K562 (cell line): Measurements from ENCODE around the gene FYTTD1. TPM values are rescaled to one million over a fixed set of nuclear protein-coding genes. Genes with fewer than 3 reads are reported as not detected.

Experiments
- ATAC-seq: fragments of 200-7000 bp; cut with Tn5 transposase; 3 replicates; pipeline ENCODE4 v1.9.1; 2020; ENCODE audit warnings: moderate library complexity
- BruUV-seq: library from RNA; stranded (reverse); fragments of 400-500 nt; replicated peaks from 2 replicates; lab custom pipeline; 2021; lab: Mats Ljungman, UMichigan
- CTCF ChIA-PET: fragments of 300-600 bp; formaldehyde crosslinking; extraction: SDS; loops from one replicate; lab custom pipeline; 2021; ENCODE audit warnings: low intra/inter-chr PET ratio; lab: Yijun Ruan, JAX
- POLR2A ChIA-PET: fragments of 300-600, 350-650 bp; sonication (Branson Sonifier 250); formaldehyde crosslinking; extraction: SDS; loops from one replicate; lab custom pipeline; 2021; ENCODE audit warnings: antibody characterized with exemption, inconsistent platforms; lab: Yijun Ruan, JAX
- DNase-seq, 4 experiments: peaks; one replicate each; pipeline versions ENCODE4 v3.0.0 to v3.0.0-alpha.2; 2011 to 2018; ENCODE audit warnings: low spot score in 3 of 4, mixed read lengths in 3 of 4; ENCODE audit errors: extremely low read depth in 1 of 4
- FAIRE-seq: peaks from 2 replicates; lab custom pipeline; 2011; peaks lifted over from hg19 to GRCh38; lab: Jason Lieb, UNC
- H2AFZ ChIP-seq: 2 replicates; pipeline ENCODE4 v1.6.0; 2011; ENCODE audit warnings: low read depth, low read length, control low read depth, inconsistent platforms
- H3K27ac ChIP-seq: fragments of 200-600 bp; 3 replicates; pipeline ENCODE4 v1.8.0; 2011; ENCODE audit warnings: low read depth, mild to moderate bottlenecking, control low read depth, inconsistent platforms, low read length, moderate library complexity, mixed read lengths; ENCODE audit errors: extremely low read depth
- H3K27me3 ChIP-seq, 2 experiments: fragments of 300-600 bp in 1 of 2; 2 replicates in 1 of 2; 3 replicates in 1 of 2; pipeline versions ENCODE4 v1.6.0 to v1.8.0; 2011; ENCODE audit warnings: inconsistent platforms in 2 of 2, low read length in 2 of 2, mild to moderate bottlenecking in 1 of 2, mixed read lengths in 1 of 2, moderate library complexity in 1 of 2; ENCODE audit not compliant: control insufficient read depth in 2 of 2, insufficient read depth in 2 of 2
- H3K36me3 ChIP-seq: fragments of 300-600 bp; 3 replicates; pipeline ENCODE4 v1.8.0; 2011; ENCODE audit warnings: mild to moderate bottlenecking, low read length, inconsistent platforms; ENCODE audit not compliant: control insufficient read depth, insufficient read depth
- H3K4me1 ChIP-seq, 2 experiments: fragments of 200-600 bp in 1 of 2; replicated peaks in 1 of 2; 2 replicates in 1 of 2; 3 replicates in 1 of 2; pipeline versions ENCODE4 v1.5.1 to v1.8.0; 2011; ENCODE audit warnings: inconsistent platforms in 2 of 2, low read length in 2 of 2, mild to moderate bottlenecking in 1 of 2, mixed read lengths in 1 of 2, moderate library complexity in 1 of 2; ENCODE audit not compliant: control insufficient read depth in 2 of 2, insufficient read depth in 2 of 2
- H3K4me2 ChIP-seq: 2 replicates; pipeline ENCODE4 v1.6.1; 2011; ENCODE audit warnings: low read length, control low read depth, inconsistent platforms, mixed read lengths; ENCODE audit not compliant: insufficient read depth
- H3K4me3 ChIP-seq: fragments of 200-600 bp; sonication (generic), shearing (Covaris generic); 2 replicates; pipeline ENCODE4 v1.5.1; 2016; ENCODE audit warnings: control low read depth, inconsistent platforms
- H3K79me2 ChIP-seq: fragments of 200-600 bp; 3 replicates; pipeline ENCODE4 v1.8.0; 2011; ENCODE audit warnings: low read length, inconsistent platforms; ENCODE audit not compliant: control insufficient read depth, insufficient read depth
- H3K9ac ChIP-seq, 2 experiments: 2 replicates each; pipeline versions ENCODE4 v1.6.0 to v1.6.1; 2011; ENCODE audit warnings: low read depth in 2 of 2, low read length in 2 of 2, control low read depth in 1 of 2, inconsistent platforms in 1 of 2, mild to moderate bottlenecking in 1 of 2, mixed read lengths in 1 of 2; ENCODE audit not compliant: insufficient read depth in 1 of 2
- H3K9me1 ChIP-seq: one replicate; pipeline ENCODE4 v1.6.0; 2011; ENCODE audit warnings: inconsistent platforms, mild to moderate bottlenecking, low read length, moderate library complexity; ENCODE audit not compliant: control insufficient read depth, insufficient read depth
- H3K9me3 ChIP-seq: replicated peaks from 2 replicates; pipeline ENCODE4 v1.5.1; 2011; ENCODE audit warnings: low read depth, low read length, inconsistent platforms; ENCODE audit not compliant: control insufficient read depth, insufficient read depth
- H4K20me1 ChIP-seq: replicated peaks from 2 replicates; pipeline ENCODE4 v1.6.1; 2011; ENCODE audit warnings: low read length, inconsistent platforms, mixed read lengths; ENCODE audit not compliant: control insufficient read depth, insufficient read depth
- CBX2 ChIP-seq: fragments of 200-600 bp; sonication (generic); IDR thresholded peaks from one replicate; pipeline ENCODE4 v1.6.1; 2012; ENCODE audit warnings: mild to moderate bottlenecking, low read length, inconsistent platforms; ENCODE audit not compliant: insufficient read depth, poor library complexity, severe bottlenecking
- EGR1 ChIP-seq: fragments of 450-650 bp; conservative IDR thresholded peaks from 2 replicates; pipeline ENCODE4 v1.6.1; 2017; ENCODE audit warnings: mild to moderate bottlenecking
- MEIS2 ChIP-seq: fragments of 450-650 bp; IDR thresholded peaks from 2 replicates; pipeline ENCODE4 v1.6.1; 2014; ENCODE audit warnings: mild to moderate bottlenecking; ENCODE audit not compliant: partially characterized antibody
- RFX5 ChIP-seq: IDR thresholded peaks from 2 replicates; pipeline ENCODE4 v1.6.1; 2011; ENCODE audit warnings: low read depth, mild to moderate bottlenecking, improper control_type of control experiment, low read length
- ZNF143 ChIP-seq: sonication (generic); formaldehyde crosslinking; IDR thresholded peaks from 2 replicates; pipeline ENCODE4 v1.9.0; 2022; ENCODE audit warnings: mild to moderate bottlenecking, missing genetic modification reagents
- ZNF785 ChIP-seq: fragments of 250-450 bp; sonication (Bioruptor Pico); IDR thresholded peaks from 2 replicates; pipeline ENCODE4 v1.4.0; 2020; ENCODE audit warnings: mild to moderate bottlenecking
- WGBS: fragments of 100-300 bp; shearing (Covaris generic); methylation state at CpG from one replicate; pipeline ENCODE4 v1.1.6; 2016; ENCODE audit warnings: low coverage, mixed read lengths; ENCODE audit not compliant: insufficient coverage; ENCODE audit errors: missing lambda C conversion rate; 5-methylcytosine and 5-hydroxymethylcytosine counted together
- in situ Hi-C: fragments of 300-500 bp; cut with MboI; formaldehyde crosslinking; loops from 4 replicates; pipeline ENCODE4 v1.15.0; 2018; ENCODE audit warnings: inconsistent platforms, mixed read lengths
- intact Hi-C: fragments of 100-400 bp; cut with micrococcal nuclease; formaldehyde crosslinking; loops from 2 replicates; pipeline ENCODE4 v1.14.2; 2022
- polyA plus RNA-seq, 8 experiments: library from polyadenylated mRNA; depleted of rRNA in 4 of 8; stranded (reverse) in 5 of 8; unstranded in 3 of 8; fragments of >200 nt; fragmentation: Nextera tagmentation in 2 of 8; fragmentation: Illumina TruSeq in 1 of 8; extraction: Ambion mirVana in 2 of 8; extraction: Trizol in 1 of 8; gene quantifications; 2 replicates each; pipeline versions ENCODE4 v1.2.1 to v1.2.3, GENCODE V29; 2011 to 2014; ENCODE audit warnings: inconsistent platforms in 1 of 8, missing spikeins in 1 of 8
- total RNA-seq, 7 experiments: library from RNA; depleted of rRNA in 6 of 7; stranded (reverse); fragments of >200 nt in 6 of 7; fragmentation: Illumina TruSeq in 2 of 7; extraction: Trizol in 2 of 7; gene quantifications; 2 replicates each; pipeline versions ENCODE4 v1.2.1 to v1.2.3, GENCODE V29; 2011 to 2021; ENCODE audit warnings: low replicate concordance in 1 of 7
- TF ChIP-seq, protein P1 (sequence below): fragments of 450-650 bp; formaldehyde crosslinking; IDR thresholded peaks from 2 replicates; pipeline ENCODE4 v1.4.0; 2020; ENCODE audit warnings: mild to moderate bottlenecking, mixed read lengths
- TF ChIP-seq, protein P2 (sequence below): fragments of 250-450 bp; sonication (Bioruptor Pico); IDR thresholded peaks from 2 replicates; pipeline ENCODE4 v1.5.0; 2020; ENCODE audit warnings: mild to moderate bottlenecking, borderline replicate concordance
- TF ChIP-seq, protein P3 (sequence below): fragments of 450-650 bp; IDR thresholded peaks from 2 replicates; pipeline ENCODE4 v1.6.1; 2016
- TF ChIP-seq, protein P4 (sequence below): fragments of 450-650 bp; conservative IDR thresholded peaks from 2 replicates; pipeline ENCODE4 v1.6.1; 2016; ENCODE audit warnings: missing genetic modification characterization, low read depth, mild to moderate bottlenecking, control low read depth, missing compliant biosample characterization

FYTTD1 gene
- total and polyA plus RNA-seq, 9 of the 15 experiments (the other 6 are each of a cell fraction or from before 2014, with no cell fraction given), result 35.7 to 106 (median 76.3) TPM

DNA sequence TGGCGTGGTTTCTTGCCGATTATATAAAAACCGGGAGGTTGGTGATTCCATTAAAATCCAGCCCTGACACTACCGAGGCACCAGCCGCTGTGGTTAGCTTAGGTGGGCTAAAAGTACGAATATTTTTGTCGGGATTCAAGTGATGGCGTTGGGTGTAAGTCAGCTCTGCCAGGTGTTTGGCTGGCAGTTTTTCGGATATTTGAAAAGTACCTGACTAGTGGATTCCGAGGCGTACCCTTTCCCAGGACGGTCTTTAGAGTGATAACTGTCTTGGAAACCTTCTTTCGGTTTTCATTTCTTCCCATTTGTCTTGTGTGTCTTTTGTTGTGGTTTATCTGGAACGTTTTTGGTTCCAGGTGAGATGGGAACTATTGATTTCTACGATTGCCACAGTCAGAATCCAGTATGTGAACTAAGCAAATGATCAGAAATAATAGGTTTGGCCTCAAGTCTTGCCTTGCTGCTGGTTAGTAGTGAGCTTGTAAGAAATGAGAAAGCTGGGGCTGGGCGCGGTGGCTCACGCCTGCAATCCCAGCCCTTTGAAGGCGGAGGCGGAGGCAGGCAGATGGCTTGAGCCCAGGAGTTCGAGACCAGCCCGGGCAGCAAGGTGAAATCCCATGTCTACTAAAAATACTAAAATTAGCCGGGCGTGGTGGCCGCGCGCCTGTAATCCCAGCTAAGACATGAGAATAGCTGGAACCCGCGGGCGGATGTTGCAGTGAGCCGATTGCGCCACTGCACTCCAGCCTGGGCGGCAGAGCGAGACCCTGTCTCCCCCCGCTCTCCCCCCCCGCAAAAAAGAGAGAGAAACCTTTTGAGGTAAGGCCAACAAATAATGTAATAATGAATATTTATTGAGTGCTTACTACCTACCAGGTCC is 1.4 kb downstream of the FYTTD1 start (continued):
- TF ChIP-seq, protein P1, sequence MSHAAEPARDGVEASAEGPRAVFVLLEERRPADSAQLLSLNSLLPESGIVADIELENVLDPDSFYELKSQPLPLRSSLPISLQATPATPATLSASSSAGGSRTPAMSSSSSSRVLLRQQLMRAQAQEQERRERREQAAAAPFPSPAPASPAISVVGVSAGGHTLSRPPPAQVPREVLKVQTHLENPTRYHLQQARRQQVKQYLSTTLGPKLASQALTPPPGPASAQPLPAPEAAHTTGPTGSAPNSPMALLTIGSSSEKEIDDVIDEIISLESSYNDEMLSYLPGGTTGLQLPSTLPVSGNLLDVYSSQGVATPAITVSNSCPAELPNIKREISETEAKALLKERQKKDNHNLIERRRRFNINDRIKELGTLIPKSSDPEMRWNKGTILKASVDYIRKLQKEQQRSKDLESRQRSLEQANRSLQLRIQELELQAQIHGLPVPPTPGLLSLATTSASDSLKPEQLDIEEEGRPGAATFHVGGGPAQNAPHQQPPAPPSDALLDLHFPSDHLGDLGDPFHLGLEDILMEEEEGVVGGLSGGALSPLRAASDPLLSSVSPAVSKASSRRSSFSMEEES (CRISPR knock-in tag), result no peak
- TF ChIP-seq ZNF785, result no peak

DNA sequence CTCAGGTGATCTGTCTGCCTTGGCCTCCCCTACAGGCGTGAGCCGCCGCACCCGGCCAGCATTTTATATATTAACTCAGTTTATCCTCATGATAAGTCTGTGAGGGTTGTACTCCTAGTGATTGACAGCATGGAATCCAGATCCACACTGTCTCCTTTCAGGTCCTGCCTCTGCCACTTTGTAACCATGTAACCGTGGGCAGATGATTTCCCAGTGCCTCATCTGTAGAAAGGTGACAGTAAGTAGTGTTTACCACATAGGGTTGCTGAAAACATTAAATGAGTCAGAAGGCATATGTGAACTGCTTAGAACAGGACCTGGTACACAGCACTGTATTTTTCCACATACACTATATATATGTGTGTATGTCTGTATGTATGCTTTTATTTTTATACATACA is 2.4 kb downstream of the FYTTD1 start:
- peak overlapping the region; percentile 44 to 89 for H3K9ac ChIP-seq
- ATAC-seq, result no peak
- POLR2A ChIA-PET, result interaction anchor here (0.6 to 1.7 kb wide), 2 partner anchors 11 to 15 kb away, joined by 3 to 7 read pairs; no protein-coding TSS in a partner anchor
- WGBS, result 25% methylated on average over 5 of the region's 5 CpGs
- H3K4me1 ChIP-seq, result peaks cover 23 to 26% of the 10 kb centered on the region in 2 experiments; a peak in 4 of 5 replicates
- no peaks in the 10 kb centered on the region for H3K9me1 ChIP-seq
- H3K36me3 ChIP-seq, result peaks cover 11% of the 10 kb centered on the region
- in situ Hi-C loops, result no loop called here
- peak in 1 of 4 experiments; percentile 8 for DNase-seq
- peak overlapping the region; percentile 80 for H3K4me2 ChIP-seq
- no peak overlapping the region for H2AFZ ChIP-seq
- CTCF ChIA-PET, result no interaction called here
- H3K9me3 ChIP-seq, result no peaks in the 10 kb centered on the region
- H3K79me2 ChIP-seq, result peaks cover 70% of the 10 kb centered on the region
- intact Hi-C loops, result no loop called here
- H3K4me3 ChIP-seq, result peak overlapping the region; percentile 76; the same call in 1 of the 2 replicates
- FAIRE-seq, result no peak
- BruUV-seq, result no TSS peak
- H4K20me1 ChIP-seq, result no peaks in the 10 kb centered on the region; the same call in 1 of the 2 replicates
- no peak overlapping the region; the same call in 2 of the 3 replicates for H3K27ac ChIP-seq
- H3K27me3 ChIP-seq, result no peaks in the 10 kb centered on the region
- TF ChIP-seq, protein P2, sequence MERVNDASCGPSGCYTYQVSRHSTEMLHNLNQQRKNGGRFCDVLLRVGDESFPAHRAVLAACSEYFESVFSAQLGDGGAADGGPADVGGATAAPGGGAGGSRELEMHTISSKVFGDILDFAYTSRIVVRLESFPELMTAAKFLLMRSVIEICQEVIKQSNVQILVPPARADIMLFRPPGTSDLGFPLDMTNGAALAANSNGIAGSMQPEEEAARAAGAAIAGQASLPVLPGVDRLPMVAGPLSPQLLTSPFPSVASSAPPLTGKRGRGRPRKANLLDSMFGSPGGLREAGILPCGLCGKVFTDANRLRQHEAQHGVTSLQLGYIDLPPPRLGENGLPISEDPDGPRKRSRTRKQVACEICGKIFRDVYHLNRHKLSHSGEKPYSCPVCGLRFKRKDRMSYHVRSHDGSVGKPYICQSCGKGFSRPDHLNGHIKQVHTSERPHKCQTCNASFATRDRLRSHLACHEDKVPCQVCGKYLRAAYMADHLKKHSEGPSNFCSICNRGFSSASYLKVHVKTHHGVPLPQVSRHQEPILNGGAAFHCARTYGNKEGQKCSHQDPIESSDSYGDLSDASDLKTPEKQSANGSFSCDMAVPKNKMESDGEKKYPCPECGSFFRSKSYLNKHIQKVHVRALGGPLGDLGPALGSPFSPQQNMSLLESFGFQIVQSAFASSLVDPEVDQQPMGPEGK (CRISPR knock-in tag), result no peak
- TF ChIP-seq MEIS2 (peak; percentile 4), EGR1 (no peak), ZNF143 (CRISPR knock-in tag) (no peak), RFX5 (no peak), CBX2 (no peak)
- TF ChIP-seq, protein P3, sequence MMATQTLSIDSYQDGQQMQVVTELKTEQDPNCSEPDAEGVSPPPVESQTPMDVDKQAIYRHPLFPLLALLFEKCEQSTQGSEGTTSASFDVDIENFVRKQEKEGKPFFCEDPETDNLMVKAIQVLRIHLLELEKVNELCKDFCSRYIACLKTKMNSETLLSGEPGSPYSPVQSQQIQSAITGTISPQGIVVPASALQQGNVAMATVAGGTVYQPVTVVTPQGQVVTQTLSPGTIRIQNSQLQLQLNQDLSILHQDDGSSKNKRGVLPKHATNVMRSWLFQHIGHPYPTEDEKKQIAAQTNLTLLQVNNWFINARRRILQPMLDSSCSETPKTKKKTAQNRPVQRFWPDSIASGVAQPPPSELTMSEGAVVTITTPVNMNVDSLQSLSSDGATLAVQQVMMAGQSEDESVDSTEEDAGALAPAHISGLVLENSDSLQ, result peak; percentile 82
- TF ChIP-seq, protein P4, sequence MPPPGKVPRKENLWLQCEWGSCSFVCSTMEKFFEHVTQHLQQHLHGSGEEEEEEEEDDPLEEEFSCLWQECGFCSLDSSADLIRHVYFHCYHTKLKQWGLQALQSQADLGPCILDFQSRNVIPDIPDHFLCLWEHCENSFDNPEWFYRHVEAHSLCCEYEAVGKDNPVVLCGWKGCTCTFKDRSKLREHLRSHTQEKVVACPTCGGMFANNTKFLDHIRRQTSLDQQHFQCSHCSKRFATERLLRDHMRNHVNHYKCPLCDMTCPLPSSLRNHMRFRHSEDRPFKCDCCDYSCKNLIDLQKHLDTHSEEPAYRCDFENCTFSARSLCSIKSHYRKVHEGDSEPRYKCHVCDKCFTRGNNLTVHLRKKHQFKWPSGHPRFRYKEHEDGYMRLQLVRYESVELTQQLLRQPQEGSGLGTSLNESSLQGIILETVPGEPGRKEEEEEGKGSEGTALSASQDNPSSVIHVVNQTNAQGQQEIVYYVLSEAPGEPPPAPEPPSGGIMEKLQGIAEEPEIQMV (tag), result 0 out of 2 replicates have a peak, but pooled peaks have one; percentile 48
